K562 (cell line): Measurements from ENCODE around the gene CLIC3. TPM values are rescaled to one million over a fixed set of nuclear protein-coding genes. Genes with fewer than 3 reads are reported as not detected.

ENCODE experiments used
- ATAC-seq: fragments of 200-7000 bp; cut with Tn5 transposase; 3 replicates; pipeline ENCODE4 v1.9.1; 2020; ENCODE audit warnings: moderate library complexity
- BruUV-seq: library from RNA; stranded (reverse); fragments of 400-500 nt; replicated peaks from 2 replicates; lab custom pipeline; 2021; lab: Mats Ljungman, UMichigan
- CTCF ChIA-PET: fragments of 300-600 bp; formaldehyde crosslinking; extraction: SDS; loops from one replicate; lab custom pipeline; 2021; ENCODE audit warnings: low intra/inter-chr PET ratio; lab: Yijun Ruan, JAX
- POLR2A ChIA-PET: fragments of 300-600, 350-650 bp; sonication (Branson Sonifier 250); formaldehyde crosslinking; extraction: SDS; loops from one replicate; lab custom pipeline; 2021; ENCODE audit warnings: antibody characterized with exemption, inconsistent platforms; lab: Yijun Ruan, JAX
- DNase-seq, 4 experiments: peaks; one replicate each; pipeline versions ENCODE4 v3.0.0 to v3.0.0-alpha.2; 2011 to 2018; ENCODE audit warnings: low spot score in 3 of 4, mixed read lengths in 3 of 4; ENCODE audit errors: extremely low read depth in 1 of 4
- FAIRE-seq: peaks from 2 replicates; lab custom pipeline; 2011; peaks lifted over from hg19 to GRCh38; lab: Jason Lieb, UNC
- H2AFZ ChIP-seq: 2 replicates; pipeline ENCODE4 v1.6.0; 2011; ENCODE audit warnings: low read depth, low read length, control low read depth, inconsistent platforms
- H3K27ac ChIP-seq: fragments of 200-600 bp; 3 replicates; pipeline ENCODE4 v1.8.0; 2011; ENCODE audit warnings: low read depth, mild to moderate bottlenecking, control low read depth, inconsistent platforms, low read length, moderate library complexity, mixed read lengths; ENCODE audit errors: extremely low read depth
- H3K27me3 ChIP-seq, 2 experiments: fragments of 300-600 bp in 1 of 2; 2 replicates in 1 of 2; 3 replicates in 1 of 2; pipeline versions ENCODE4 v1.6.0 to v1.8.0; 2011; ENCODE audit warnings: inconsistent platforms in 2 of 2, low read length in 2 of 2, mild to moderate bottlenecking in 1 of 2, mixed read lengths in 1 of 2, moderate library complexity in 1 of 2; ENCODE audit not compliant: control insufficient read depth in 2 of 2, insufficient read depth in 2 of 2
- H3K36me3 ChIP-seq: fragments of 300-600 bp; 3 replicates; pipeline ENCODE4 v1.8.0; 2011; ENCODE audit warnings: mild to moderate bottlenecking, low read length, inconsistent platforms; ENCODE audit not compliant: control insufficient read depth, insufficient read depth
- H3K4me1 ChIP-seq, 2 experiments: fragments of 200-600 bp in 1 of 2; replicated peaks in 1 of 2; 2 replicates in 1 of 2; 3 replicates in 1 of 2; pipeline versions ENCODE4 v1.5.1 to v1.8.0; 2011; ENCODE audit warnings: inconsistent platforms in 2 of 2, low read length in 2 of 2, mild to moderate bottlenecking in 1 of 2, mixed read lengths in 1 of 2, moderate library complexity in 1 of 2; ENCODE audit not compliant: control insufficient read depth in 2 of 2, insufficient read depth in 2 of 2
- H3K4me2 ChIP-seq: 2 replicates; pipeline ENCODE4 v1.6.1; 2011; ENCODE audit warnings: low read length, control low read depth, inconsistent platforms, mixed read lengths; ENCODE audit not compliant: insufficient read depth
- H3K4me3 ChIP-seq: fragments of 200-600 bp; sonication (generic), shearing (Covaris generic); 2 replicates; pipeline ENCODE4 v1.5.1; 2016; ENCODE audit warnings: control low read depth, inconsistent platforms
- H3K79me2 ChIP-seq: fragments of 200-600 bp; 3 replicates; pipeline ENCODE4 v1.8.0; 2011; ENCODE audit warnings: low read length, inconsistent platforms; ENCODE audit not compliant: control insufficient read depth, insufficient read depth
- H3K9ac ChIP-seq, 2 experiments: 2 replicates each; pipeline versions ENCODE4 v1.6.0 to v1.6.1; 2011; ENCODE audit warnings: low read depth in 2 of 2, low read length in 2 of 2, control low read depth in 1 of 2, inconsistent platforms in 1 of 2, mild to moderate bottlenecking in 1 of 2, mixed read lengths in 1 of 2; ENCODE audit not compliant: insufficient read depth in 1 of 2
- H3K9me1 ChIP-seq: one replicate; pipeline ENCODE4 v1.6.0; 2011; ENCODE audit warnings: inconsistent platforms, mild to moderate bottlenecking, low read length, moderate library complexity; ENCODE audit not compliant: control insufficient read depth, insufficient read depth
- H3K9me3 ChIP-seq: replicated peaks from 2 replicates; pipeline ENCODE4 v1.5.1; 2011; ENCODE audit warnings: low read depth, low read length, inconsistent platforms; ENCODE audit not compliant: control insufficient read depth, insufficient read depth
- H4K20me1 ChIP-seq: replicated peaks from 2 replicates; pipeline ENCODE4 v1.6.1; 2011; ENCODE audit warnings: low read length, inconsistent platforms, mixed read lengths; ENCODE audit not compliant: control insufficient read depth, insufficient read depth
- ARID1B ChIP-seq: fragments of 450-650 bp; IDR thresholded peaks from 2 replicates; pipeline ENCODE4 v1.6.1; 2016; ENCODE audit warnings: antibody characterized with exemption, mild to moderate bottlenecking, inconsistent platforms
- CBX8 ChIP-seq: fragments of 200-600 bp; sonication (generic); IDR thresholded peaks from 2 replicates; pipeline ENCODE4 v1.6.1; 2012; ENCODE audit warnings: borderline replicate concordance, mixed run types, low read depth, mild to moderate bottlenecking, moderate library complexity, mixed read lengths, low read length, control low read depth, inconsistent platforms; ENCODE audit not compliant: poor library complexity, severe bottlenecking; ENCODE audit errors: extremely low read depth
- HDGF ChIP-seq: fragments of 450-650 bp; IDR thresholded peaks from 2 replicates; pipeline ENCODE4 v1.6.1; 2016
- HMGN3 ChIP-seq: IDR thresholded peaks from 2 replicates; pipeline ENCODE4 v1.6.1; 2011; ENCODE audit warnings: borderline replicate concordance, low read depth, mild to moderate bottlenecking, mixed read lengths, low read length; ENCODE audit not compliant: insufficient read length; ENCODE audit errors: extremely low read depth
- MNT ChIP-seq, 2 experiments: fragments of 450-650 bp; conservative IDR thresholded peaks; 2 replicates each; pipeline ENCODE4 v1.6.1; 2017; ENCODE audit warnings: mild to moderate bottlenecking in 2 of 2, moderate library complexity in 2 of 2
- PCBP1 ChIP-seq: fragments of 200-400 bp; formaldehyde crosslinking; IDR thresholded peaks from 2 replicates; pipeline ENCODE4 v1.6.1; 2018; ENCODE audit warnings: mild to moderate bottlenecking, low read depth, low read length; ENCODE audit not compliant: poor library complexity, severe bottlenecking
- POLR2G ChIP-seq: fragments of 200-400 bp; formaldehyde crosslinking; IDR thresholded peaks from 2 replicates; pipeline ENCODE4 v1.6.1; 2017; ENCODE audit warnings: low read depth, mild to moderate bottlenecking, antibody characterized with exemption, low read length, moderate library complexity
- POLR2H ChIP-seq: IDR thresholded peaks from 2 replicates; pipeline ENCODE4 v1.6.1; 2016; ENCODE audit warnings: missing genetic modification characterization, low read depth, mild to moderate bottlenecking, control low read depth, missing compliant biosample characterization, moderate library complexity
- RAD21 ChIP-seq, 2 experiments: fragments of 250-450 bp in 1 of 2; fragments of 450-650 bp in 1 of 2; sonication (Bioruptor Pico) in 1 of 2; formaldehyde crosslinking in 1 of 2; IDR thresholded peaks in 1 of 2; conservative IDR thresholded peaks in 1 of 2; 2 replicates each; pipeline versions ENCODE4 v1.4.0 to v1.8.0; 2020 to 2022; ENCODE audit warnings: mild to moderate bottlenecking in 2 of 2, moderate library complexity in 1 of 2
- RBFOX2 ChIP-seq: fragments of 200-400 bp; formaldehyde crosslinking; IDR thresholded peaks from 2 replicates; pipeline ENCODE4 v1.6.1; 2017; ENCODE audit warnings: low read depth, mild to moderate bottlenecking, low read length, moderate library complexity
- ZFX ChIP-seq: sonication (generic); formaldehyde crosslinking; IDR thresholded peaks from 2 replicates; pipeline ENCODE4 v1.8.0; 2022; ENCODE audit warnings: mild to moderate bottlenecking, missing genetic modification reagents, moderate library complexity
- ZNF175 ChIP-seq: fragments of 200-800 bp; sonication (Bioruptor generic); IDR thresholded peaks from 2 replicates; pipeline ENCODE4 v1.6.1; 2016; ENCODE audit warnings: low read depth, mild to moderate bottlenecking, missing genetic modification characterization, missing compliant biosample characterization
- ZNF644 ChIP-seq: fragments of 200-800 bp; sonication (Bioruptor generic); IDR thresholded peaks from 2 replicates; pipeline ENCODE4 v1.6.1; 2016; ENCODE audit warnings: low read depth, missing genetic modification characterization, missing compliant biosample characterization
- ZNF740 ChIP-seq, 3 experiments: fragments of 200-800 bp in 1 of 3; sonication (Bioruptor generic) in 1 of 3; sonication (generic) in 1 of 3; formaldehyde crosslinking in 1 of 3; IDR thresholded peaks; 2 replicates each; pipeline versions ENCODE4 v1.6.1 to v1.8.0; 2016 to 2022; ENCODE audit warnings: mild to moderate bottlenecking in 2 of 3, missing compliant biosample characterization in 2 of 3, missing genetic modification characterization in 2 of 3, missing genetic modification reagents in 1 of 3
- WGBS: fragments of 100-300 bp; shearing (Covaris generic); methylation state at CpG from one replicate; pipeline ENCODE4 v1.1.6; 2016; ENCODE audit warnings: low coverage, mixed read lengths; ENCODE audit not compliant: insufficient coverage; ENCODE audit errors: missing lambda C conversion rate; 5-methylcytosine and 5-hydroxymethylcytosine counted together
- in situ Hi-C: fragments of 300-500 bp; cut with MboI; formaldehyde crosslinking; loops from 4 replicates; pipeline ENCODE4 v1.15.0; 2018; ENCODE audit warnings: inconsistent platforms, mixed read lengths
- intact Hi-C: fragments of 100-400 bp; cut with micrococcal nuclease; formaldehyde crosslinking; loops from 2 replicates; pipeline ENCODE4 v1.14.2; 2022
- polyA plus RNA-seq, 8 experiments: library from polyadenylated mRNA; depleted of rRNA in 4 of 8; stranded (reverse) in 5 of 8; unstranded in 3 of 8; fragments of >200 nt; fragmentation: Nextera tagmentation in 2 of 8; fragmentation: Illumina TruSeq in 1 of 8; extraction: Ambion mirVana in 2 of 8; extraction: Trizol in 1 of 8; gene quantifications; 2 replicates each; pipeline versions ENCODE4 v1.2.1 to v1.2.3, GENCODE V29; 2011 to 2014; ENCODE audit warnings: inconsistent platforms in 1 of 8, missing spikeins in 1 of 8
- total RNA-seq, 7 experiments: library from RNA; depleted of rRNA in 6 of 7; stranded (reverse); fragments of >200 nt in 6 of 7; fragmentation: Illumina TruSeq in 2 of 7; extraction: Trizol in 2 of 7; gene quantifications; 2 replicates each; pipeline versions ENCODE4 v1.2.1 to v1.2.3, GENCODE V29; 2011 to 2021; ENCODE audit warnings: low replicate concordance in 1 of 7

The CLIC3 gene
- total and polyA plus RNA-seq, 9 of the 15 experiments (the other 6 are each of a cell fraction or from before 2014, with no cell fraction given) = 0.27 to 0.29 TPM; not detected in 7

GRCh38 chr9:136945333-136946227 lies 50.8 kb downstream of the CLIC3 start:
- no TSS peak for BruUV-seq
- no peaks in the 10 kb centered on the region for H3K9me3 ChIP-seq
- intact Hi-C loops (loop anchor here (2.0 to 5.0 kb wide), 3 partner anchors 47 to 158 kb away; partner anchors contain the start of genes ABCA2 and PAXX), in situ Hi-C loops (loop anchor here (5.0 kb wide), 1 partner anchor 92 kb away; no protein-coding TSS in a partner anchor)
- peak overlapping the region; percentile 88 for H3K4me2 ChIP-seq
- POLR2A ChIA-PET = interaction anchor here (0.5 to 1.3 kb wide), 3 partner anchors 19 to 110 kb away, joined by 3 to 4 read pairs (median 3); no protein-coding TSS in a partner anchor
- no peak overlapping the region for H3K4me3 ChIP-seq
- WGBS = 63% methylated on average over 10 of the region's 30 CpGs
- ATAC-seq (no peak), DNase-seq (no peak), FAIRE-seq (no peak)
- H3K4me1 ChIP-seq = peaks cover 24 to 93% of the 10 kb centered on the region in 2 experiments
- peak overlapping the region; percentile 97 for H2AFZ ChIP-seq
- H3K27ac ChIP-seq = peak overlapping the region; percentile 78
- H3K27me3 ChIP-seq = no peaks in the 10 kb centered on the region
- H3K36me3 ChIP-seq = peaks cover 29% of the 10 kb centered on the region; the same call in 2 of the 3 replicates
- CTCF ChIA-PET = interaction anchor here (0.6 kb wide), 2 partner anchors 118 to 233 kb away, joined by 3 to 4 read pairs; partner anchors contain the start of gene DIPK1B
- H3K9me1 ChIP-seq = peaks cover 2% of the 10 kb centered on the region
- H3K9ac ChIP-seq = peak overlapping the region; percentile 65 to 83; a peak in 3 of 4 replicates
- H4K20me1 ChIP-seq = no peaks in the 10 kb centered on the region
- H3K79me2 ChIP-seq = peaks cover 26% of the 10 kb centered on the region
- TF ChIP-seq CBX8 (no peak), POLR2H (no peak), HDGF (0 out of 2 replicates have a peak, but pooled peaks have one; percentile 13), ZFX (CRISPR knock-in tag) (peak; percentile 14; the same call in 1 of the 2 replicates), RBFOX2 (peak; percentile 2; the same call in 1 of the 2 replicates), MNT (conservative IDR thresholded peaks at IDR 0.05) (0 out of 4 replicates have a peak, but pooled peaks of 1 of the 2 experiments have one; percentile 24), ARID1B (no peak), POLR2G (peak; percentile 14; the same call in 1 of the 2 replicates), ZNF175 (no peak), ZNF740 (CRISPR knock-in tag; IDR thresholded peaks at IDR 0.05) (peak; percentile 90), ZNF740 (tag; IDR thresholded peaks at IDR 0.05) (peak in 1 of 2 experiments; percentile 60; a peak in 1 of 4 replicates), PCBP1 (peak; percentile 35), ZNF644 (tag) (0 out of 2 replicates have a peak, but pooled peaks have one; percentile 3), RAD21 (CRISPR knock-in tag; conservative IDR thresholded peaks at IDR 0.05 in 1 of 2, IDR thresholded peaks at IDR 0.05 in 1 of 2) (no peak), HMGN3 (peak; percentile 23)
